AG09309 (cell line): ENCODE data around the gene MTOR.

Experiments
- DNase-seq: peaks from one replicate; pipeline ENCODE4 v3.0.0-alpha.2; 2010; ENCODE audit warnings: low read depth
- H3K4me3 ChIP-seq: 2 replicates; pipeline ENCODE4 v1.5.1; 2011; ENCODE audit warnings: mild to moderate bottlenecking, low read depth, low read length, moderate library complexity; ENCODE audit not compliant: control insufficient read depth
- TF ChIP-seq, protein P1 (sequence below): IDR thresholded peaks from 2 replicates; pipeline ENCODE4 v1.5.1; 2011; ENCODE audit warnings: mild to moderate bottlenecking, low read depth, low read length, inconsistent platforms; ENCODE audit not compliant: insufficient read depth, control insufficient read depth; ENCODE audit errors: missing control alignments

The MTOR gene

DNA sequence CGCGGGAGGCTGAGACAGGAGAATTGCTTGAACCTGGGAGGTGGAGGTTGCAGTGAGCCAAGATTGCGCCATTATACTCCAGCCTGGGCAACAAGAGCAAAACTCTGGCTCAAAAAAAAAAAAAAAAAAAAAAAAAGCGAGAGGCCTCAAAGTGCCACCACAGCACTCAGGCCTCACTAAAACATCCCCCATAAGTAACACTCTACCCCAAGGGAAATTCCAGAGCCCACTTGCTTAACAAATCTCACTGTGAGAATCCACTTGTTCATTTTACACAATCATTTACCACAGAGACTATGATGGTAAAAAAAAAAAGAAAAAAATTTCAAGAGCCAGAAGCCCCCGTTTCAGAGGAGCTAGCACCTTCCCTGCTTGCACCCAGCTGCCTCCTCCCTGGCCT, 136.4 kb downstream of the MTOR start:
- no peak overlapping the region for H3K4me3 ChIP-seq
- TF ChIP-seq, protein P1, sequence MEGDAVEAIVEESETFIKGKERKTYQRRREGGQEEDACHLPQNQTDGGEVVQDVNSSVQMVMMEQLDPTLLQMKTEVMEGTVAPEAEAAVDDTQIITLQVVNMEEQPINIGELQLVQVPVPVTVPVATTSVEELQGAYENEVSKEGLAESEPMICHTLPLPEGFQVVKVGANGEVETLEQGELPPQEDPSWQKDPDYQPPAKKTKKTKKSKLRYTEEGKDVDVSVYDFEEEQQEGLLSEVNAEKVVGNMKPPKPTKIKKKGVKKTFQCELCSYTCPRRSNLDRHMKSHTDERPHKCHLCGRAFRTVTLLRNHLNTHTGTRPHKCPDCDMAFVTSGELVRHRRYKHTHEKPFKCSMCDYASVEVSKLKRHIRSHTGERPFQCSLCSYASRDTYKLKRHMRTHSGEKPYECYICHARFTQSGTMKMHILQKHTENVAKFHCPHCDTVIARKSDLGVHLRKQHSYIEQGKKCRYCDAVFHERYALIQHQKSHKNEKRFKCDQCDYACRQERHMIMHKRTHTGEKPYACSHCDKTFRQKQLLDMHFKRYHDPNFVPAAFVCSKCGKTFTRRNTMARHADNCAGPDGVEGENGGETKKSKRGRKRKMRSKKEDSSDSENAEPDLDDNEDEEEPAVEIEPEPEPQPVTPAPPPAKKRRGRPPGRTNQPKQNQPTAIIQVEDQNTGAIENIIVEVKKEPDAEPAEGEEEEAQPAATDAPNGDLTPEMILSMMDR: no peak
- no peak for DNase-seq

DNA sequence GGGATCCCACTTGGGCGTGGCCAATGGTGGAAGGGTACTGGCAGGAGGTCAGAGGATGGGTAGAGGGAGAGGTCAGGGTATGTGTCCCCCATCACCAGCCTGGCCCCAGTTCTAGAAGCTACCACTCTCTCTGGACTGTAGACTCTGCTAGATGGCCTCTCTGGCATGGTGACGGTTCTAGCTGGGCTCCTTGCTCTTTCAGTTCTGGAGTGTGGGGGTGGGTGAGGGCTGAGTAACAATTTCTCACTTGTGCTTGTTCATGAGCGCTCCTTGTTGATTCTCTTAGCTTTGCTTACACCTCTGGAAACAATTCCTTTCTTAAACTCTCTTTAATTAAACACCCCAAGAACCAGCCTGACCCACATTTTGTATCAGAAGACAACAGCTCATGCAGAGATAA, 137.4 kb downstream of the MTOR start:
- H3K4me3 ChIP-seq: no peak overlapping the region
- no peak for DNase-seq
- TF ChIP-seq, protein P1: no peak

DNA sequence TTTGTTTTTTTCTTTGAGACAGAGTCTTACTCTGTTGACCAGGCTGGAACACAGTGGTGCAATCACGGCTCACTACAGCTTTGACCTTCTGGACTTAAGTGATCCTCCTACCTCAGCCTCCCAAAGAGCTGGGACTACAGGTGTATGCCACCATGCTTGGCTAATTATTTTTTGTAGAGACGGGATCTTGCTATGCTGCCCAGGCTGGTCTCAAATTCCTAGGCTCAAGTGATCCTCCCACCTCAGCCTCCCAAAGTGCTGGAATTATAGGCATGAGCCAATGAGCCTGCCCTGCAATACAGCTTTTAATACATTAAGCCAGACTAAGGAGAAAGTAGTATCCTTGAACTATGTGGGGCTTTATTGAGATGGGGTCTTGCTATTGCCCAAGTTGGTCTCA, 146.0 kb downstream of the MTOR start:
- no peak for DNase-seq

DNA sequence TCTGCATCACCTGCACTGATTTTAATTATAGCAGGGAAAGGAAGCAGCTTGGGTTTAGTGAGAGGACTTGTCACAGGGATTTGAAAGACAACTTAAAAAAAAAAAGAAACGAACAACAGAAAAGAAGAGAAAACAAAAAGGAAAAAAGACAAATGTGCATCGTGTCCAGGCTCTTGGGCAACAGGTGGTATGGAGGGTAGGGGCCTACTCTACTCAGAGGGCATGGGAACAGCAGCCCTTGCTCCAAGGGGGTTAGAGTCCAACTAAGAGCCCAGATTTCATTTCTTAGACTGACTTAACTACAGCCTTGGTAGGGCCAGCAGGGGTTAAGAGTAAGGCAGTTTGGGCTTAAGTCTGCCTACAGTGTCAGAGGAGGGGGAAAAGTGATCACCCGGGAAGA, 147.4 kb downstream of the MTOR start:
- TF ChIP-seq, protein P1: no peak
- DNase-seq: no peak
- no peak overlapping the region for H3K4me3 ChIP-seq

More for the DNA sequence above, 146.0 kb downstream of the MTOR start:
- TF ChIP-seq, protein P1: no peak
- H3K4me3 ChIP-seq: no peak overlapping the region

DNA sequence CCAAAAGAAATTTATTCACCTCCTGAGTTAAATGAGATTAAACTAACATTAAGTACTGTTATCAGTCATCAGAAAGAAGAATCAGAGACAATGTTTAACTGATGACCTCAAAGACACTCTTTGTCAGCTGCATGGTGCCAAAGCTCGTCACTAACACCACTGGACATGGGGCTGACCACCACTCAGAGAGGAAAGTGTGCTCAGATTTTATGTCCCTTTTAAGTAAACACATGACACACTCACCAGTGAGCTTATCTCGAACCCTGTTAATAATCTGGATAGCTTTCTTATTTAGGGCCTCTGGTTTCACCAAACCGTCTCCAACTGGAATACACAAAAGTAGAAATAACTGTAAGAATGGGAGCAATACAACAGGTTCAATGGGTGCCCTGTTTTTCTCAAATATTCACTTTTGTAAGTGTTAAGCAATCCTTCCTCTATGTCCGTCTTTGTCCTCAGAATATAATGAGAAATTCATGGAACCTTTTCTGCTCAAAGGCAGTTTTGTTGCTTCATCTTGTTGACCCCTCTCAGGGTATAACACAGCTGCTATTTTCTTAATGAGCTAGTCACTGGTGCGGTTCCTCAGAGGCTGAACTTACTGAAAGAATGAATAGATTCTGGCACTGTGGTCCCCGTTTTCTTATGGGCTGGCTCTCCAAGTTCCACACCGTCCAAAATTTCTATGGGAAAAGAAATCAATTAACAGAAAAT, 153.1 kb downstream of the MTOR start:
- DNase-seq: no peak
- H3K4me3 ChIP-seq: no peak overlapping the region
- TF ChIP-seq, protein P1: no peak

DNA sequence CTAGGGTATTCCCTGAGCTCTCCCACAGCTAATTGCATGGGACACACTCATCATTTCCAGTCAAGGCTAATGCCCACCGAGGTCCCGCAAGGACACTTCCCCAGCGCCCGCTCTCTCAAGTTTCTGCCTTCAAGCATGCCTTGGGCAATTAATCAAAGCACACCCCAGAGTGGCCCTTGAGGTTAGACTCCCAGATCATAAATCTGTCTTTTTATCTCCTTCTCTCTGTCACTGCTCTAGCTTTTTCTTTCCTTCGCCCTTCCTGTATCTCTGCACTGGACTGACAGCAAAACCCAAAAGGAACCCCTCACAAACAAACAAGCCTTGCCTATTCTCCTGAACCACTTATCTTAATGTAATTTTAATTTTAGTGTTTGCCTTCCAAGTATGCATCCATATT, 154.8 kb downstream of the MTOR start:
- TF ChIP-seq, protein P1: no peak
- DNase-seq: no peak
- no peak overlapping the region for H3K4me3 ChIP-seq
